ENCODE results near the gene ECE1.

DNA sequence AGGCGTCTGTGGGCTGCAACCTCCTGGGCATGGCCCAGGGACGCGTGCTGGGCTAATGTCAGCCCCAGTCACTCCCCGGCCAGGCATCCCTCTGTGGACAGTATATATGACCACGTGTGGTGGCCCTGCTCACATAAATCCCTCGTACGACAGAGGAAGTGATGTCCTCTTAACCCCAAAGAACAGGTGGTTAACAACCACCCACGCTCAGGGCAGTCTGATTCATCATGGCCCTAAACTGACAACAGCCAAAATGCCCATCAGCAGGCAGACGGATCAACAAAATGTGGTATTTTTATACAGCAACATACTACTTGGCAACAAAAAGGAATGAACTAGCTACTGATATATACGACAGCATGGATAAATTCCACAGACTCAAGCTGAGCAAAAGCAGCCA is 51.0 kb downstream of the ECE1 start:
- TF ChIP-seq POLR2A (IDR thresholded peaks at IDR 0.05; ENCODE audit: low read depth, low read length) (no peak), POLR2AphosphoS5 (IDR thresholded peaks at IDR 0.05; ENCODE audit: low read depth, low read length) (no peak), TAF1 (IDR thresholded peaks at IDR 0.05; ENCODE audit: low read depth, low read length) (no peak)
